HepG2 (cell line): ENCODE results near the gene SMIM11. TPM values are rescaled to one million over a fixed set of nuclear protein-coding genes. Genes with fewer than 3 reads are reported as not detected.

ENCODE experiments used
- ATAD3A ChIP-seq: sonication (generic); formaldehyde crosslinking; IDR thresholded peaks from 2 replicates; pipeline ENCODE4 v1.4.0; 2020; ENCODE audit warnings: missing genetic modification reagents
- ELF1 ChIP-seq: sonication (generic); formaldehyde crosslinking; IDR thresholded peaks from 2 replicates; pipeline ENCODE4 v1.4.0; 2020; ENCODE audit warnings: missing genetic modification reagents
- HIVEP1 ChIP-seq: sonication (generic); formaldehyde crosslinking; IDR thresholded peaks from 2 replicates; pipeline ENCODE4 v1.4.0; 2020; ENCODE audit warnings: mild to moderate bottlenecking, missing genetic modification reagents
- NR2F2 ChIP-seq: IDR thresholded peaks from 2 replicates; pipeline ENCODE4 v1.6.1; 2012; ENCODE audit warnings: low read depth, inconsistent platforms, borderline replicate concordance
- PHF21A ChIP-seq: sonication (generic); formaldehyde crosslinking; IDR thresholded peaks from 2 replicates; pipeline ENCODE4 v1.5.0; 2020; ENCODE audit warnings: mild to moderate bottlenecking, missing genetic modification reagents
- RFXAP ChIP-seq: sonication (generic); formaldehyde crosslinking; IDR thresholded peaks from 2 replicates; pipeline ENCODE4 v1.4.0; 2020; ENCODE audit warnings: missing genetic modification reagents, borderline replicate concordance
- SMARCE1 ChIP-seq: fragments of 450-650 bp; IDR thresholded peaks from 2 replicates; pipeline ENCODE4 v1.6.1; 2017; ENCODE audit warnings: borderline replicate concordance
- SNRNP70 ChIP-seq: fragments of 200-400 bp; formaldehyde crosslinking; IDR thresholded peaks from 2 replicates; pipeline ENCODE4 v1.6.1; 2017; ENCODE audit warnings: mild to moderate bottlenecking, low read depth, low read length, moderate library complexity
- TEAD3 ChIP-seq: optimal IDR thresholded peaks from 2 replicates; pipeline ENCODE3; 2016; ENCODE audit warnings: borderline replicate concordance
- ZFP37 ChIP-seq: sonication (generic); formaldehyde crosslinking; IDR thresholded peaks from 2 replicates; pipeline ENCODE4 v1.4.0; 2020; ENCODE audit warnings: missing genetic modification reagents, borderline replicate concordance
- ZNF121 ChIP-seq: sonication (generic); formaldehyde crosslinking; IDR thresholded peaks from 2 replicates; pipeline ENCODE4 v1.5.0; 2020; ENCODE audit warnings: mild to moderate bottlenecking, missing genetic modification reagents
- ZNF264 ChIP-seq: sonication (generic); formaldehyde crosslinking; IDR thresholded peaks from 2 replicates; pipeline ENCODE4 v1.4.0; 2020; ENCODE audit warnings: missing genetic modification reagents
- ZNF292 ChIP-seq: sonication (generic); formaldehyde crosslinking; IDR thresholded peaks from 2 replicates; pipeline ENCODE4 v1.8.1; 2022; ENCODE audit warnings: mild to moderate bottlenecking, low read depth, missing genetic modification reagents, borderline replicate concordance
- ZNF296 ChIP-seq: sonication (generic); formaldehyde crosslinking; conservative IDR thresholded peaks from 2 replicates; pipeline ENCODE4 v1.5.0; 2020; ENCODE audit warnings: mild to moderate bottlenecking, missing genetic modification reagents
- ZNF431 ChIP-seq: sonication (generic); formaldehyde crosslinking; IDR thresholded peaks from 2 replicates; pipeline ENCODE4 v1.9.0; 2022; ENCODE audit warnings: missing genetic modification reagents, low read depth, mild to moderate bottlenecking, borderline replicate concordance
- ZNF556 ChIP-seq: sonication (generic); formaldehyde crosslinking; IDR thresholded peaks from 2 replicates; pipeline ENCODE4 v1.4.0; 2020; ENCODE audit warnings: mild to moderate bottlenecking, missing genetic modification reagents, borderline replicate concordance
- ZNF652 ChIP-seq: IDR thresholded peaks from 2 replicates; pipeline ENCODE4 v1.6.1; 2016; ENCODE audit warnings: low read depth, borderline replicate concordance
- ZNF878 ChIP-seq: sonication (generic); formaldehyde crosslinking; IDR thresholded peaks from 2 replicates; pipeline ENCODE4 v1.8.1; 2023; ENCODE audit warnings: mild to moderate bottlenecking, missing genetic modification reagents, moderate library complexity
- polyA plus RNA-seq, 8 experiments: library from polyadenylated mRNA; depleted of rRNA in 3 of 8; stranded (reverse) in 7 of 8; unstranded in 1 of 8; fragments of >200 nt; fragmentation: Illumina TruSeq in 4 of 8; extraction: Trizol in 4 of 8; gene quantifications; 2 replicates each; pipeline versions ENCODE4 v1.2.1 to v1.2.3, GENCODE V29; 2011 to 2016; ENCODE audit warnings: low read depth in 4 of 8, missing spikeins in 1 of 8, mixed read lengths in 1 of 8; ENCODE audit not compliant: insufficient read depth in 1 of 8
- total RNA-seq, 5 experiments: library from RNA; depleted of rRNA; stranded (reverse); fragments of >200 nt; fragmentation: Illumina TruSeq; extraction: Trizol; gene quantifications; 2 replicates each; pipeline ENCODE4 v1.2.3, GENCODE V29; 2016; ENCODE audit warnings: low read depth in 1 of 5
- TF ChIP-seq, protein P1 (sequence below): sonication (generic); formaldehyde crosslinking; IDR thresholded peaks from 2 replicates; pipeline ENCODE4 v1.4.0; 2020; ENCODE audit warnings: mild to moderate bottlenecking, missing genetic modification reagents
- TF ChIP-seq, protein P2 (sequence below): sonication (generic); formaldehyde crosslinking; IDR thresholded peaks from 2 replicates; pipeline ENCODE4 v1.8.1; 2023; ENCODE audit warnings: mild to moderate bottlenecking, missing genetic modification reagents
- TF ChIP-seq, protein P3 (sequence below): sonication (generic); formaldehyde crosslinking; IDR thresholded peaks from 2 replicates; pipeline ENCODE4 v1.4.0; 2020; ENCODE audit warnings: mild to moderate bottlenecking, missing genetic modification reagents, borderline replicate concordance
- TF ChIP-seq, protein P4 (sequence below): sonication (generic); formaldehyde crosslinking; IDR thresholded peaks from 2 replicates; pipeline ENCODE4 v1.4.0; 2020; ENCODE audit warnings: missing genetic modification reagents
- TF ChIP-seq, protein P5 (sequence below): sonication (generic); formaldehyde crosslinking; IDR thresholded peaks from 2 replicates; pipeline ENCODE4 v1.4.0; 2020; ENCODE audit warnings: missing genetic modification reagents, borderline replicate concordance

Gene SMIM11
- total and polyA plus RNA-seq, 2 of the 13 experiments (the other 11 are each of a cell fraction or from before 2014, with no cell fraction given): 6.4 to 18.9 TPM

DNA sequence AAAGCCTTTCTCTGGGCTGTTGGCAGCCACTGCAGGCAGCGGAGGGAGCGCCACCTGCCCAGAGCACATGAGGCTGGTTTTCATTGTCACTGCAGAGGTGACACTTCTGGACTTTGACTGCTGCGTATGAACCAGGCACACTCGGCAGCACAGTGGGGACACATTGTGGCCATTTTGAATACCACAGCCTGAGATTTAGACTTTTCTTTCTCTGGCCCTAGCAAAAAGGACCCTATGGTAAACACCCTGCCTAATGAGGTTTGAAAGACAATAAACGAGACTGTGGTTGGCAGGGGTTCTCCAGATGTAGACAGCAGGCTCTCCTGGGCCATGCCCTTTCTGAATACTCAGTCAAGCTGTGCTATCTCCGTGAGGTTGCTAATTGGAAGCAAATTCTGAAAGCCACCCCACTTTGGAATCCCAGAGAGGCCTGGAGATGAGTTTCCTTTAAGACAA, 23.5 kb upstream of the SMIM11 start (continued):
- TF ChIP-seq, protein P1, sequence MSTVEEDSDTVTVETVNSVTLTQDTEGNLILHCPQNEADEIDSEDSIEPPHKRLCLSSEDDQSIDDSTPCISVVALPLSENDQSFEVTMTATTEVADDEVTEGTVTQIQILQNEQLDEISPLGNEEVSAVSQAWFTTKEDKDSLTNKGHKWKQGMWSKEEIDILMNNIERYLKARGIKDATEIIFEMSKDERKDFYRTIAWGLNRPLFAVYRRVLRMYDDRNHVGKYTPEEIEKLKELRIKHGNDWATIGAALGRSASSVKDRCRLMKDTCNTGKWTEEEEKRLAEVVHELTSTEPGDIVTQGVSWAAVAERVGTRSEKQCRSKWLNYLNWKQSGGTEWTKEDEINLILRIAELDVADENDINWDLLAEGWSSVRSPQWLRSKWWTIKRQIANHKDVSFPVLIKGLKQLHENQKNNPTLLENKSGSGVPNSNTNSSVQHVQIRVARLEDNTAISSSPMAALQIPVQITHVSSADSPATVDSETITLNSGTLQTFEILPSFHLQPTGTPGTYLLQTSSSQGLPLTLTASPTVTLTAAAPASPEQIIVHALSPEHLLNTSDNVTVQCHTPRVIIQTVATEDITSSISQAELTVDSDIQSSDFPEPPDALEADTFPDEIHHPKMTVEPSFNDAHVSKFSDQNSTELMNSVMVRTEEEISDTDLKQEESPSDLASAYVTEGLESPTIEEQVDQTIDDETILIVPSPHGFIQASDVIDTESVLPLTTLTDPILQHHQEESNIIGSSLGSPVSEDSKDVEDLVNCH (CRISPR knock-in tag): no peak
- TF ChIP-seq HIVEP1 (CRISPR knock-in tag): no peak
- TF ChIP-seq, protein P2, sequence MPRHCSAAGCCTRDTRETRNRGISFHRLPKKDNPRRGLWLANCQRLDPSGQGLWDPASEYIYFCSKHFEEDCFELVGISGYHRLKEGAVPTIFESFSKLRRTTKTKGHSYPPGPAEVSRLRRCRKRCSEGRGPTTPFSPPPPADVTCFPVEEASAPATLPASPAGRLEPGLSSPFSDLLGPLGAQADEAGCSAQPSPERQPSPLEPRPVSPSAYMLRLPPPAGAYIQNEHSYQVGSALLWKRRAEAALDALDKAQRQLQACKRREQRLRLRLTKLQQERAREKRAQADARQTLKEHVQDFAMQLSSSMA: no peak
- no peak for TF ChIP-seq ZNF431 (CRISPR knock-in tag)
- TF ChIP-seq NR2F2: no peak
- no peak for TF ChIP-seq ZNF556
- TF ChIP-seq SNRNP70: no peak
- TF ChIP-seq, protein P3, sequence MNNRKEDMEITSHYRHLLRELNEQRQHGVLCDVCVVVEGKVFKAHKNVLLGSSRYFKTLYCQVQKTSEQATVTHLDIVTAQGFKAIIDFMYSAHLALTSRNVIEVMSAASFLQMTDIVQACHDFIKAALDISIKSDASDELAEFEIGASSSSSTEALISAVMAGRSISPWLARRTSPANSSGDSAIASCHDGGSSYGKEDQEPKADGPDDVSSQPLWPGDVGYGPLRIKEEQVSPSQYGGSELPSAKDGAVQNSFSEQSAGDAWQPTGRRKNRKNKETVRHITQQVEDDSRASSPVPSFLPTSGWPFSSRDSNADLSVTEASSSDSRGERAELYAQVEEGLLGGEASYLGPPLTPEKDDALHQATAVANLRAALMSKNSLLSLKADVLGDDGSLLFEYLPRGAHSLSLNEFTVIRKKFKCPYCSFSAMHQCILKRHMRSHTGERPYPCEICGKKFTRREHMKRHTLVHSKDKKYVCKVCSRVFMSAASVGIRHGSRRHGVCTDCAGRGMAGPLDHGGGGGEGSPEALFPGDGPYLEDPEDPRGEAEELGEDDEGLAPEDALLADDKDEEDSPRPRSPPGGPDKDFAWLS: no peak
- TF ChIP-seq ELF1 (CRISPR knock-in tag): no peak
- TF ChIP-seq, protein P4, sequence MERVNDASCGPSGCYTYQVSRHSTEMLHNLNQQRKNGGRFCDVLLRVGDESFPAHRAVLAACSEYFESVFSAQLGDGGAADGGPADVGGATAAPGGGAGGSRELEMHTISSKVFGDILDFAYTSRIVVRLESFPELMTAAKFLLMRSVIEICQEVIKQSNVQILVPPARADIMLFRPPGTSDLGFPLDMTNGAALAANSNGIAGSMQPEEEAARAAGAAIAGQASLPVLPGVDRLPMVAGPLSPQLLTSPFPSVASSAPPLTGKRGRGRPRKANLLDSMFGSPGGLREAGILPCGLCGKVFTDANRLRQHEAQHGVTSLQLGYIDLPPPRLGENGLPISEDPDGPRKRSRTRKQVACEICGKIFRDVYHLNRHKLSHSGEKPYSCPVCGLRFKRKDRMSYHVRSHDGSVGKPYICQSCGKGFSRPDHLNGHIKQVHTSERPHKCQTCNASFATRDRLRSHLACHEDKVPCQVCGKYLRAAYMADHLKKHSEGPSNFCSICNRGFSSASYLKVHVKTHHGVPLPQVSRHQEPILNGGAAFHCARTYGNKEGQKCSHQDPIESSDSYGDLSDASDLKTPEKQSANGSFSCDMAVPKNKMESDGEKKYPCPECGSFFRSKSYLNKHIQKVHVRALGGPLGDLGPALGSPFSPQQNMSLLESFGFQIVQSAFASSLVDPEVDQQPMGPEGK (CRISPR knock-in tag): no peak
- TF ChIP-seq, protein P5, sequence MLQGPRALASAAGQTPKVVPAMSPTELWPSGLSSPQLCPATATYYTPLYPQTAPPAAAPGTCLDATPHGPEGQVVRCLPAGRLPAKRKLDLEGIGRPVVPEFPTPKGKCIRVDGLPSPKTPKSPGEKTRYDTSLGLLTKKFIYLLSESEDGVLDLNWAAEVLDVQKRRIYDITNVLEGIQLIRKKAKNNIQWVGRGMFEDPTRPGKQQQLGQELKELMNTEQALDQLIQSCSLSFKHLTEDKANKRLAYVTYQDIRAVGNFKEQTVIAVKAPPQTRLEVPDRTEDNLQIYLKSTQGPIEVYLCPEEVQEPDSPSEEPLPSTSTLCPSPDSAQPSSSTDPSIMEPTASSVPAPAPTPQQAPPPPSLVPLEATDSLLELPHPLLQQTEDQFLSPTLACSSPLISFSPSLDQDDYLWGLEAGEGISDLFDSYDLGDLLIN: no peak
- TF ChIP-seq ATAD3A (CRISPR knock-in tag): no peak
- no peak for TF ChIP-seq ZNF264 (CRISPR knock-in tag)
- TF ChIP-seq TEAD3: peak; percentile 49
- no peak for TF ChIP-seq ZNF121 (CRISPR knock-in tag)
- no peak for TF ChIP-seq ZNF652 (CRISPR knock-in tag)
- TF ChIP-seq PHF21A (CRISPR knock-in tag): no peak
- TF ChIP-seq SMARCE1: no peak
- no peak for TF ChIP-seq ZFP37 (CRISPR knock-in tag)
- TF ChIP-seq RFXAP (CRISPR knock-in tag): no peak
- TF ChIP-seq ZNF878 (CRISPR knock-in tag): no peak
- TF ChIP-seq ZNF296 (CRISPR knock-in tag): no peak
- peak; percentile 75; the same call in 1 of the 2 replicates for TF ChIP-seq ZNF292 (CRISPR knock-in tag)
